OCI-LY3 (cell line): ENCODE measurements around the gene TRMT6.

Source experiments
- EZH2phosphoT487 ChIP-seq: fragments of 200-600 bp; shearing (Covaris generic); IDR thresholded peaks from 2 replicates; pipeline ENCODE4 v1.6.1; 2018; ENCODE audit warnings: antibody characterized with exemption, mixed run types, low read depth
- TF ChIP-seq, protein P1 (sequence below): fragments of 200-600, 300-600 bp; sonication (generic); IDR thresholded peaks from 2 replicates; pipeline ENCODE4 v1.5.1; 2014; ENCODE audit warnings: antibody characterized with exemption, low read length, low read depth

DNA sequence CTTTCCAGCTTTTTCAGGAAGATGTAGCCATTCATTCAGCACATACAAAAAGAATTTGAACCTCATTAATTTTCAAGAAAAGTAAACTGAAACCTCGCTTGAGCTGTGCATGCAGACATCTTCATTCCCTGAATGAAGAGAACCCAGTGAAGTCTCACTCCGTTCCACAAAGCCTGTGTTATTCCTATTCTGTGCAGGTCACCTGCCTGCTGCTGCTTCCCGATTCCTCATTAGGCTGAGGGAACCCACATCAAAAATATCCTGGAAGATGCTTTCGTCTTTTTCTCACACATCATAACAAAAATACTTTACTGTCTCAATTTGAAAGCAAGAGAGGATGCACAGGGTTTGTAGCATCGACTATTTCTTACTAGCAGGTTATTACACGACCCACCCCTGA, 40.1 kb downstream of the TRMT6 start:
- TF ChIP-seq, protein P1, sequence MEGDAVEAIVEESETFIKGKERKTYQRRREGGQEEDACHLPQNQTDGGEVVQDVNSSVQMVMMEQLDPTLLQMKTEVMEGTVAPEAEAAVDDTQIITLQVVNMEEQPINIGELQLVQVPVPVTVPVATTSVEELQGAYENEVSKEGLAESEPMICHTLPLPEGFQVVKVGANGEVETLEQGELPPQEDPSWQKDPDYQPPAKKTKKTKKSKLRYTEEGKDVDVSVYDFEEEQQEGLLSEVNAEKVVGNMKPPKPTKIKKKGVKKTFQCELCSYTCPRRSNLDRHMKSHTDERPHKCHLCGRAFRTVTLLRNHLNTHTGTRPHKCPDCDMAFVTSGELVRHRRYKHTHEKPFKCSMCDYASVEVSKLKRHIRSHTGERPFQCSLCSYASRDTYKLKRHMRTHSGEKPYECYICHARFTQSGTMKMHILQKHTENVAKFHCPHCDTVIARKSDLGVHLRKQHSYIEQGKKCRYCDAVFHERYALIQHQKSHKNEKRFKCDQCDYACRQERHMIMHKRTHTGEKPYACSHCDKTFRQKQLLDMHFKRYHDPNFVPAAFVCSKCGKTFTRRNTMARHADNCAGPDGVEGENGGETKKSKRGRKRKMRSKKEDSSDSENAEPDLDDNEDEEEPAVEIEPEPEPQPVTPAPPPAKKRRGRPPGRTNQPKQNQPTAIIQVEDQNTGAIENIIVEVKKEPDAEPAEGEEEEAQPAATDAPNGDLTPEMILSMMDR = no peak
- no peak for TF ChIP-seq EZH2phosphoT487
